ENCODE data around the gene CYSRT1.

CYSRT1 gene

GRCh38 chr9:137201205-137201868 lies 23.6 kb upstream of the CYSRT1 start:
- ChIA-PET POLR2A (interaction anchor here (0.6 to 16.6 kb wide), 31 partner anchors 8 to 529 kb away, joined by 3 to 304 read pairs (median 5); partner anchors contain the start of genes ANAPC2, CYSRT1, GRIN1 and MAN1B1), CTCF (interaction anchor here (0.6 to 1.1 kb wide), 6 partner anchors 12 to 413 kb away, joined by 3 to 5 read pairs (median 3); partner anchors contain the start of genes ANAPC2, RNF224 and SSNA1)
- Histone ChIP-seq H3K4me1 (ENCODE audit: control insufficient read depth, insufficient read depth, low read length) (peaks cover 9% of the 10 kb centered on the region), H3K36me3 (ENCODE audit: control insufficient read depth in 2 of 2, insufficient read depth in 1 of 2, low read length in 2 of 2) (peaks cover 0 to 3% of the 10 kb centered on the region in 2 experiments; a peak in 1 of 3 replicates), H3K27ac (ENCODE audit: extremely low read depth, low read depth, low read length) (peak overlapping the region; percentile 35; the same call in 1 of the 2 replicates), H3K9me3 (ENCODE audit: control insufficient read depth, insufficient read depth, low read depth, low read length) (no peaks in the 10 kb centered on the region), H3K4me3 (ENCODE audit: low read depth, low read length) (peak overlapping the region; percentile 86)
- no peak for TF ChIP-seq OVOL3 (tag by site-specific recombination; IDR thresholded peaks at IDR 0.05)
- TF ChIP-seq ZXDB (tag by site-specific recombination; IDR thresholded peaks at IDR 0.05): 0 out of 2 replicates have a peak, but pooled peaks have one; percentile 7
- no peak for TF ChIP-seq BCL6B (tag by site-specific recombination; IDR thresholded peaks at IDR 0.05)
- peak; percentile 31; the same call in 1 of the 2 replicates for TF ChIP-seq ZBTB10 (tag by site-specific recombination; IDR thresholded peaks at IDR 0.05)
- TF ChIP-seq TRIM28 (IDR thresholded peaks at IDR 0.05; ENCODE audit: borderline replicate concordance, low read length): no peak
- TF ChIP-seq ZEB2 (tag by site-specific recombination; IDR thresholded peaks at IDR 0.05): 0 out of 2 replicates have a peak, but pooled peaks have one; percentile 73
- no peak for TF ChIP-seq ZSCAN30 (tag by site-specific recombination; IDR thresholded peaks at IDR 0.05)
- peak; percentile 69; the same call in 1 of the 2 replicates for TF ChIP-seq ZNF692 (tag by site-specific recombination; IDR thresholded peaks at IDR 0.05)
- TF ChIP-seq ZNF311 (tag by site-specific recombination; IDR thresholded peaks at IDR 0.05; ENCODE audit: borderline replicate concordance): no peak
- 0 out of 2 replicates have a peak, but pooled peaks have one; percentile 18 for TF ChIP-seq ZNF366 (tag by site-specific recombination; conservative IDR thresholded peaks at IDR 0.05)
- 0 out of 2 replicates have a peak, but pooled peaks have one; percentile 14 for TF ChIP-seq PATZ1 (tag by site-specific recombination; IDR thresholded peaks at IDR 0.05)
- TF ChIP-seq GLIS1 (tag by site-specific recombination; IDR thresholded peaks at IDR 0.05): no peak; the same call in 1 of the 2 replicates
- TF ChIP-seq ZFP69B (tag by site-specific recombination; IDR thresholded peaks at IDR 0.05): peak; percentile 65; the same call in 1 of the 2 replicates
- TF ChIP-seq BCL11A (tag by site-specific recombination; IDR thresholded peaks at IDR 0.05; ENCODE audit: low read depth): 0 out of 2 replicates have a peak, but pooled peaks have one; percentile 10
- TF ChIP-seq ZNF10 (tag by site-specific recombination; IDR thresholded peaks at IDR 0.05): peak; percentile 43; the same call in 1 of the 2 replicates
- no peak for TF ChIP-seq ZNF514 (tag by site-specific recombination; IDR thresholded peaks at IDR 0.05)
- 0 out of 2 replicates have a peak, but pooled peaks have one; percentile 6 for TF ChIP-seq KLF1 (tag by site-specific recombination; IDR thresholded peaks at IDR 0.05)
- 0 out of 2 replicates have a peak, but pooled peaks have one; percentile 5 for TF ChIP-seq ZNF600 (tag by site-specific recombination; IDR thresholded peaks at IDR 0.05)
- peak; percentile 99 for TF ChIP-seq ZNF335 (tag by site-specific recombination; conservative IDR thresholded peaks at IDR 0.05)
- TF ChIP-seq ZNF837 (tag by site-specific recombination; IDR thresholded peaks at IDR 0.05): no peak
- peak; percentile 36 for TF ChIP-seq ZBTB26 (tag by site-specific recombination; optimal IDR thresholded peaks at IDR 0.05)
